Psoas muscle (tissue), 8 donors: ENCODE results near the gene PDLIM7. TPM values are rescaled to one million over a fixed set of nuclear protein-coding genes. Genes with fewer than 3 reads are reported as not detected.

Experiments
- ATAC-seq, 4 donors: fragments of 200-7000 bp; cut with Tn5 transposase; one replicate each; pipeline ENCODE4 v1.9.1; 2020; ENCODE audit warnings: moderate library complexity in 3 of 4, mild to moderate bottlenecking in 2 of 4
- DNase-seq, 2 donors: peaks; one replicate each; pipeline ENCODE4 v3.0.0-alpha.2; 2020
- H3K27ac ChIP-seq: fragments of 200-600 bp; one replicate; pipeline ENCODE4 v1.8.0; 2022
- H3K27me3 ChIP-seq, 3 donors: fragments of 200-600 bp in 1 of 3; one replicate each; pipeline versions ENCODE4 v1.6.1 to v1.8.0; 2013 to 2022; ENCODE audit warnings: low read length in 2 of 3, mild to moderate bottlenecking in 2 of 3, moderate library complexity in 1 of 3; ENCODE audit not compliant: insufficient read depth in 3 of 3
- H3K36me3 ChIP-seq, 2 donors: fragments of 200-600 bp in 1 of 2; one replicate each; pipeline versions ENCODE4 v1.6.1 to v1.8.0; 2013 to 2022; ENCODE audit warnings: low read depth in 1 of 2, mild to moderate bottlenecking in 1 of 2, moderate library complexity in 1 of 2; ENCODE audit not compliant: insufficient read depth in 1 of 2
- H3K4me1 ChIP-seq: fragments of 200-600 bp; one replicate; pipeline ENCODE4 v1.8.0; 2022
- H3K4me3 ChIP-seq: fragments of 200-600 bp; one replicate; pipeline ENCODE4 v1.8.0; 2022; ENCODE audit warnings: mild to moderate bottlenecking
- H3K9me3 ChIP-seq: fragments of 200-600 bp; one replicate; pipeline ENCODE4 v1.8.0; 2022
- CTCF ChIP-seq: fragments of 200-600 bp; IDR thresholded peaks from one replicate; pipeline ENCODE4 v1.8.0; 2022; ENCODE audit warnings: antibody characterized with exemption
- WGBS, 3 donors: extraction: QIAGEN DNeasy Blood & Tissue Kit; methylation state at CpG; one replicate each; pipeline versions ENCODE4 v1.1.6 to v1.1.7; 2013; 5-methylcytosine and 5-hydroxymethylcytosine counted together
- intact Hi-C, 2 donors: fragments of 100-400 bp; cut with DNase I; formaldehyde crosslinking; loops; one replicate each; pipeline versions ENCODE4 v1.11.0 to v1.14.2; 2022
- polyA plus RNA-seq, 3 donors: library from polyadenylated mRNA; stranded (reverse); fragments of 200-250 nt; gene quantifications; one replicate each; pipeline ENCODE4 v1.2.3, GENCODE V29; 2013
- total RNA-seq, 4 donors: library from RNA; stranded (reverse); fragmentation: NEBNext Ultra II Directional in 2 of 4; extraction: Animal tissue kit (Norgen Biotek cat#: 25700) in 2 of 4; gene quantifications; one replicate each; pipeline versions ENCODE4 v1.2.1 to v1.2.4, GENCODE V29; 2021 to 2023
- donor health status: healthy with polysubstance abuse.
- donor health status: DM: no; HTN: no; CAD: no; lungs with moderate emphysema.
- donor health status: Bipolar disorder and iron deficiency.
- donor health status: healthy.
- donor health status: DM: yes; HTN: yes; CAD: no.
- donor health status: DM: no; HTN: no; CAD: no.
- donor health status: DM: no; HTN: no; CAD: no.
- donor health status: DM: yes; HTN: yes; CAD: no.

The PDLIM7 gene
- total and polyA plus RNA-seq, 7 donors: 134 to 254 (median 174) TPM

GRCh38 chr5:177484902-177485549, 12.4 kb downstream of the PDLIM7 start:
- peak overlapping the region; percentile 78 for H3K27ac ChIP-seq
- intact Hi-C loops: no loop called here
- H3K9me3 ChIP-seq: no peaks in the 10 kb centered on the region
- no peak for TF ChIP-seq CTCF
- no peak overlapping the region for H3K4me3 ChIP-seq
- WGBS, 3 donors: 33 to 49% (median 35%) methylated on average over 13 of the region's 13 CpGs
- no peaks in the 10 kb centered on the region for H3K27me3 ChIP-seq
- H3K36me3 ChIP-seq: peaks cover 0 to 69% of the 10 kb centered on the region in 2 donors
- no peak for DNase-seq
- ATAC-seq: peak in 2 of 4 donors; percentile 6 to 7
- H3K4me1 ChIP-seq: peaks cover 28% of the 10 kb centered on the region

GRCh38 chr5:177483994-177484901, 13.2 kb downstream of the PDLIM7 start:
- Histone ChIP-seq H3K4me1 (peaks cover 36% of the 10 kb centered on the region), H3K27ac (peak overlapping the region; percentile 78), H3K4me3 (no peak overlapping the region), H3K36me3 (peaks cover 0 to 61% of the 10 kb centered on the region in 2 donors), H3K9me3 (no peaks in the 10 kb centered on the region), H3K27me3 (no peaks in the 10 kb centered on the region)
- intact Hi-C loops: no loop called here
- TF ChIP-seq CTCF: no peak
- WGBS, 3 donors: 54 to 68% (median 57%) methylated on average over 22 of the region's 22 CpGs
- peak; percentile 21 to 67 (median 62) for ATAC-seq
- DNase-seq: peak in 1 of 2 donors; percentile 78

GRCh38 chr5:177483042-177483441, 14.4 kb downstream of the PDLIM7 start:
- no peaks in the 10 kb centered on the region for H3K27me3 ChIP-seq
- H3K36me3 ChIP-seq: peaks cover 0 to 49% of the 10 kb centered on the region in 2 donors
- H3K4me1 ChIP-seq: peaks cover 45% of the 10 kb centered on the region
- H3K9me3 ChIP-seq: no peaks in the 10 kb centered on the region
- H3K27ac ChIP-seq: peak overlapping the region; percentile 16
- no peak for DNase-seq
- TF ChIP-seq CTCF: no peak
- intact Hi-C loops: no loop called here
- ATAC-seq: no peak
- WGBS, 3 donors: 93 to 98% (median 96%) methylated on average over 9 of the region's 9 CpGs
- H3K4me3 ChIP-seq: no peak overlapping the region

- DNase-seq (no peak), ATAC-seq (no peak)
- intact Hi-C loops: no loop called here
- no peak for TF ChIP-seq CTCF
- Histone ChIP-seq H3K27me3 (no peaks in the 10 kb centered on the region), H3K4me1 (peaks cover 45% of the 10 kb centered on the region), H3K9me3 (no peaks in the 10 kb centered on the region), H3K36me3 (peaks cover 0 to 42% of the 10 kb centered on the region in 2 donors), H3K27ac (no peak overlapping the region), H3K4me3 (no peak overlapping the region)
- 88 to 96% (median 89%) methylated on average over 10 of the region's 10 CpGs for WGBS, 3 donors
Measured at GRCh38 chr5:177482359-177482795, 15.0 kb downstream of the PDLIM7 start.
